Measurements from ENCODE around the gene ABCB9. TPM values are rescaled to one million over a fixed set of nuclear protein-coding genes. Genes with fewer than 3 reads are reported as not detected.

Gene ABCB9
- total and polyA plus RNA-seq, 2 donors (not counting 1 experiment from before 2014, with no cell fraction given): 2.1 to 3.7 TPM

- CTCF ChIA-PET: interaction anchor here (1.0 to 2.4 kb wide), 2 partner anchors 122 to 259 kb away, joined by 3 to 11 read pairs; no protein-coding TSS in a partner anchor
- intact Hi-C loops (cut with micrococcal nuclease): no loop called here
- peaks cover 63% of the 10 kb centered on the region for H3K4me1 Mint-ChIP-seq
- Histone ChIP-seq H3K4me2 (replicated peaks; ENCODE audit: low read depth, low read length, poor library complexity, severe bottlenecking) (peak overlapping the region; percentile 90), H3K9ac (ENCODE audit: low read length) (peak overlapping the region; percentile 81), H3K4me1 (ENCODE audit: control insufficient read depth in 2 of 2, insufficient read depth in 2 of 2, low read length in 2 of 2) (peaks cover 35 to 64% of the 10 kb centered on the region in 2 donors), H4K20me1 (ENCODE audit: control insufficient read depth, insufficient read depth, low read length, poor library complexity, severe bottlenecking) (peaks cover 52% of the 10 kb centered on the region), H3K4me3 (ENCODE audit: control extremely low read depth in 1 of 5, extremely low read depth in 1 of 5, insufficient read depth in 1 of 5, low read depth in 2 of 5, low read length in 4 of 5) (peak overlapping the region; percentile 63 to 88 (median 72)), H3K9me3 (ENCODE audit: control extremely low read depth in 1 of 3, control insufficient read depth in 2 of 3, insufficient read depth in 1 of 3, low read length in 2 of 3) (no peaks in the 10 kb centered on the region), H3K36me3 (replicated peaks in 1 of 2; ENCODE audit: control extremely low read depth in 1 of 2, control insufficient read depth in 1 of 2, extremely low read depth in 1 of 2, insufficient read depth in 2 of 2, low read length in 1 of 2) (peaks cover 0 to 38% of the 10 kb centered on the region in 2 experiments), H3K27me3 (replicated peaks in 1 of 4; ENCODE audit: control extremely low read depth in 1 of 4, control insufficient read depth in 3 of 4, insufficient read depth in 4 of 4, low read length in 3 of 4) (no peaks in the 10 kb centered on the region), H3K27ac (ENCODE audit: low read length in 2 of 2) (peak overlapping the region in 1 of 2 donors; percentile 11), H3K79me2 (ENCODE audit: control insufficient read depth, insufficient read depth, low read length) (peaks cover 66% of the 10 kb centered on the region), H2AFZ (ENCODE audit: insufficient read depth, low read depth, low read length, poor library complexity, severe bottlenecking) (peak overlapping the region; percentile 84)
- H3K4me3 Mint-ChIP-seq: peak overlapping the region; percentile 91
- DNase-seq (no peak), ATAC-seq (ENCODE audit: low read depth) (no peak)
- 88% methylated on average over 25 of the region's 28 CpGs for WGBS (ENCODE audit: insufficient coverage)
- H3K9me3 Mint-ChIP-seq (ENCODE audit: insufficient read depth): no peaks in the 10 kb centered on the region
- H3K27me3 Mint-ChIP-seq: no peaks in the 10 kb centered on the region
- POLR2A ChIA-PET: interaction anchor here (0.7 to 1.3 kb wide), 2 partner anchors 13 to 164 kb away, joined by 3 read pairs; partner anchors contain the start of gene ABCB9
- peak overlapping the region; percentile 89 for H3K27ac Mint-ChIP-seq
- TF ChIP-seq CTCF (IDR thresholded peaks at IDR 0.05): no peak
- no peak for TF ChIP-seq EZH2 (IDR thresholded peaks at IDR 0.05; ENCODE audit: borderline replicate concordance, insufficient read depth, low read depth, low read length, poor library complexity, severe bottlenecking)
These were observed 13.0 kb upstream of the ABCB9 start for GRCh38 chr12:122979001-122979907.

- no peak overlapping the region for H3K4me2 ChIP-seq (replicated peaks; ENCODE audit: low read depth, low read length, poor library complexity, severe bottlenecking)
- peaks cover 39 to 64% of the 10 kb centered on the region in 2 donors for H3K4me1 ChIP-seq (ENCODE audit: control insufficient read depth in 2 of 2, insufficient read depth in 2 of 2, low read length in 2 of 2)
- no peaks in the 10 kb centered on the region for H3K9me3 Mint-ChIP-seq (ENCODE audit: insufficient read depth)
- no peaks in the 10 kb centered on the region for H3K9me3 ChIP-seq (ENCODE audit: control extremely low read depth in 1 of 3, control insufficient read depth in 2 of 3, insufficient read depth in 1 of 3, low read length in 2 of 3)
- ATAC-seq (ENCODE audit: low read depth): no peak
- no peak overlapping the region for H3K27ac ChIP-seq (ENCODE audit: low read length in 2 of 2)
- H3K27me3 ChIP-seq (replicated peaks in 1 of 4; ENCODE audit: control extremely low read depth in 1 of 4, control insufficient read depth in 3 of 4, insufficient read depth in 4 of 4, low read length in 3 of 4): no peaks in the 10 kb centered on the region
- no peak overlapping the region for H2AFZ ChIP-seq (ENCODE audit: insufficient read depth, low read depth, low read length, poor library complexity, severe bottlenecking)
- no peak overlapping the region for H3K4me3 ChIP-seq (ENCODE audit: control extremely low read depth in 1 of 5, extremely low read depth in 1 of 5, insufficient read depth in 1 of 5, low read depth in 2 of 5, low read length in 4 of 5)
- TF ChIP-seq CTCF (IDR thresholded peaks at IDR 0.05) (no peak), EZH2 (IDR thresholded peaks at IDR 0.05; ENCODE audit: borderline replicate concordance, insufficient read depth, low read depth, low read length, poor library complexity, severe bottlenecking) (no peak)
- WGBS (ENCODE audit: insufficient coverage): 97% methylated on average over 21 of the region's 21 CpGs
- no peak for DNase-seq
- H3K79me2 ChIP-seq (ENCODE audit: control insufficient read depth, insufficient read depth, low read length): peaks cover 66% of the 10 kb centered on the region
- no peak overlapping the region for H3K9ac ChIP-seq (ENCODE audit: low read length)
- no peaks in the 10 kb centered on the region for H3K27me3 Mint-ChIP-seq
- ChIA-PET POLR2A (no interaction called here), CTCF (no interaction called here)
- H3K4me3 Mint-ChIP-seq: peak overlapping the region; percentile 44
- H3K36me3 ChIP-seq (replicated peaks in 1 of 2; ENCODE audit: control extremely low read depth in 1 of 2, control insufficient read depth in 1 of 2, extremely low read depth in 1 of 2, insufficient read depth in 2 of 2, low read length in 1 of 2): peaks cover 0 to 38% of the 10 kb centered on the region in 2 experiments
- peaks cover 52% of the 10 kb centered on the region for H4K20me1 ChIP-seq (ENCODE audit: control insufficient read depth, insufficient read depth, low read length, poor library complexity, severe bottlenecking)
- intact Hi-C loops (cut with micrococcal nuclease): no loop called here
- no peak overlapping the region for H3K27ac Mint-ChIP-seq
- peaks cover 60% of the 10 kb centered on the region for H3K4me1 Mint-ChIP-seq
These were observed 12.3 kb upstream of the ABCB9 start for GRCh38 chr12:122978507-122978955.

Data from B cell (primary cell).